T-cell (primary cell): ENCODE measurements around the gene VAMP2. TPM values are rescaled to one million over a fixed set of nuclear protein-coding genes. Genes with fewer than 3 reads are reported as not detected.

Experiments used
- ATAC-seq, 4 experiments: fragments of 200-7000 bp in 3 of 4; fragments of 150-1000 bp in 1 of 4; cut with Tn5 transposase; replicated peaks in 1 of 4; 1 replicate in 3 of 4; 2 replicates in 1 of 4; pipeline ENCODE4 v1.10.0; 2021; ENCODE audit warnings: moderate library complexity in 3 of 4, mild to moderate bottlenecking in 2 of 4, moderate number of reproducible peaks in 1 of 4
- CTCF ChIA-PET, 2 donors: fragments of 300-600 bp; sonication (Branson Sonifier 250); formaldehyde crosslinking; loops; one replicate each; lab custom pipeline; 2022; ENCODE audit warnings: antibody characterized with exemption in 2 of 2; lab: Charles Lee
- POLR2A ChIA-PET, 2 donors: fragments of 300-600 bp; sonication (Branson Sonifier 250); formaldehyde crosslinking; loops; one replicate each; lab custom pipeline; 2022; ENCODE audit warnings: antibody characterized with exemption in 2 of 2; lab: Charles Lee
- DNase-seq, 35 experiments: peaks; one replicate each; pipeline versions ENCODE4 v3.0.0 to v3.0.0-alpha.2; 2013 to 2023
- H3K27ac ChIP-seq: one replicate; pipeline ENCODE4 v1.5.1; 2013; ENCODE audit warnings: low read length
- H3K27me3 ChIP-seq, 2 experiments: replicated peaks in 1 of 2; 1 replicate in 1 of 2; 2 replicates in 1 of 2; pipeline versions ENCODE4 v1.6.1 to v1.7.0; 2013; ENCODE audit warnings: low read length in 1 of 2, mixed read lengths in 1 of 2; ENCODE audit not compliant: control insufficient read depth in 2 of 2, insufficient read depth in 2 of 2; ENCODE audit errors: extremely low read depth in 1 of 2
- H3K36me3 ChIP-seq, 2 donors: 1 replicate in 1 of 2; 2 replicates in 1 of 2; pipeline versions ENCODE4 v1.6.1 to v1.7.0; 2013; ENCODE audit warnings: low read length in 1 of 2; ENCODE audit not compliant: control insufficient read depth in 2 of 2, insufficient read depth in 1 of 2; ENCODE audit errors: extremely low read depth in 1 of 2
- H3K4me1 ChIP-seq, 2 experiments: 1 replicate in 1 of 2; 2 replicates in 1 of 2; pipeline versions ENCODE4 v1.6.1 to v1.7.0; 2013; ENCODE audit warnings: low read length in 2 of 2, mixed read lengths in 1 of 2; ENCODE audit not compliant: insufficient read depth in 2 of 2, control insufficient read depth in 1 of 2; ENCODE audit errors: extremely low read depth in 1 of 2
- H3K4me3 ChIP-seq, 2 donors: 1 replicate in 1 of 2; 2 replicates in 1 of 2; pipeline versions ENCODE4 v1.5.1 to v1.7.0; 2013; ENCODE audit warnings: mild to moderate bottlenecking in 2 of 2, low read length in 1 of 2, moderate library complexity in 1 of 2; ENCODE audit not compliant: control insufficient read depth in 1 of 2; ENCODE audit errors: extremely low read depth in 1 of 2
- H3K9me3 ChIP-seq: 2 replicates; pipeline ENCODE4 v1.7.0; 2013
- H3K27ac Mint-ChIP-seq, 2 donors: one replicate each; pipeline ENCODE4 v1.8.0; 2020 to 2021; ENCODE audit warnings: mild to moderate bottlenecking in 2 of 2, mixed read lengths in 2 of 2
- H3K27me3 Mint-ChIP-seq, 2 donors: one replicate each; pipeline ENCODE4 v1.8.0; 2021 to 2022; ENCODE audit warnings: mixed read lengths in 2 of 2
- H3K36me3 Mint-ChIP-seq: one replicate; pipeline ENCODE4 v1.8.0; 2021; ENCODE audit warnings: mixed read lengths
- H3K4me1 Mint-ChIP-seq, 3 donors: one replicate each; pipeline ENCODE4 v1.8.0; 2020 to 2022; ENCODE audit warnings: mixed read lengths in 3 of 3, mild to moderate bottlenecking in 1 of 3
- H3K4me3 Mint-ChIP-seq, 3 donors: one replicate each; pipeline ENCODE4 v1.8.0; 2020 to 2022; ENCODE audit warnings: mild to moderate bottlenecking in 3 of 3, mixed read lengths in 3 of 3, moderate library complexity in 3 of 3
- H3K9me3 Mint-ChIP-seq, 3 donors: one replicate each; pipeline ENCODE4 v1.8.0; 2020 to 2022; ENCODE audit warnings: mixed read lengths in 3 of 3
- WGBS: methylation state at CpG from one replicate; pipeline ENCODE4 v1.1.5; 2013; ENCODE audit warnings: missing lambda C conversion rate; ENCODE audit not compliant: insufficient coverage; 5-methylcytosine and 5-hydroxymethylcytosine counted together
- total RNA-seq, 35 experiments: library from RNA in 6 of 35; stranded (reverse) in 6 of 35; fragments of 120-200 nt in 1 of 35; gene quantifications; one replicate each; pipeline versions ENCODE4 v1.2.1 to v1.2.4 and lab custom pipeline; 2013 to 2026

VAMP2 gene
- total RNA-seq, 5 donors from 2014 or later (not counting 1 experiment from before 2014, with no cell fraction given) = 160 to 243 (median 186) TPM

- Histone ChIP-seq H3K4me1 (peaks cover 10 to 28% of the 10 kb centered on the region in 2 experiments), H3K27ac (peak overlapping the region; percentile 97), H3K36me3 (peaks cover 13 to 38% of the 10 kb centered on the region in 2 donors), H3K4me3 (peak overlapping the region; percentile 68 to 74), H3K27me3 (peaks cover 0 to 3% of the 10 kb centered on the region in 2 experiments), H3K9me3 (no peaks in the 10 kb centered on the region)
- ATAC-seq = peak; percentile 80 to 97 (median 94)
- H3K4me1 Mint-ChIP-seq = peaks cover 0 to 12% (median 2%) of the 10 kb centered on the region in 3 donors
- CTCF ChIA-PET = interaction anchor here (0.6 to 2.6 kb wide), 15 partner anchors 9 to 594 kb away, joined by 3 to 23 read pairs (median 5); no protein-coding TSS in a partner anchor
- no peak overlapping the region for H3K4me3 Mint-ChIP-seq
- POLR2A ChIA-PET = interaction anchor here (1.0 to 1.4 kb wide), 5 partner anchors 9 to 109 kb away, joined by 3 to 7 read pairs (median 5); partner anchors contain the start of gene CTC1 (in 1 of the 2)
- H3K9me3 Mint-ChIP-seq = no peaks in the 10 kb centered on the region
- H3K27ac Mint-ChIP-seq = no peak overlapping the region
- peak; percentile 89 to 98 (median 94) for DNase-seq
- WGBS = under 1% methylated on average over 42 of the region's 46 CpGs
- H3K27me3 Mint-ChIP-seq = no peaks in the 10 kb centered on the region
- H3K36me3 Mint-ChIP-seq = peaks cover 17% of the 10 kb centered on the region
These were observed 23.9 kb downstream of the VAMP2 start for GRCh38 chr17:8138672-8139371.

GRCh38 chr17:8138374-8138671 is 24.4 kb downstream of the VAMP2 start:
- peaks cover 0 to 7% of the 10 kb centered on the region in 2 experiments for H3K27me3 ChIP-seq
- Mint-ChIP-seq H3K9me3 (no peaks in the 10 kb centered on the region), H3K27me3 (no peaks in the 10 kb centered on the region), H3K27ac (no peak overlapping the region), H3K4me3 (no peak overlapping the region), H3K36me3 (peaks cover 14% of the 10 kb centered on the region), H3K4me1 (peaks cover 0 to 9% (median 2%) of the 10 kb centered on the region in 3 donors)
- WGBS = 0% methylated on average over 5 of the region's 7 CpGs
- ChIA-PET CTCF (interaction anchor here (0.6 to 2.6 kb wide), 17 partner anchors 10 to 595 kb away, joined by 3 to 23 read pairs (median 5); no protein-coding TSS in a partner anchor), POLR2A (interaction anchor here (0.5 to 1.2 kb wide), 7 partner anchors 8 to 907 kb away, joined by 3 to 7 read pairs (median 5); partner anchors contain the start of gene CTC1 (in 1 of the 2))
- peaks cover 11 to 33% of the 10 kb centered on the region in 2 donors for H3K36me3 ChIP-seq
- H3K4me1 ChIP-seq = peaks cover 10 to 28% of the 10 kb centered on the region in 2 experiments
- DNase-seq (no peak), ATAC-seq (peak in 2 of 4 experiments; percentile 0)
- peak overlapping the region; percentile 97 for H3K27ac ChIP-seq
- peak overlapping the region; percentile 68 to 74 for H3K4me3 ChIP-seq
- H3K9me3 ChIP-seq = no peaks in the 10 kb centered on the region

- no peaks in the 10 kb centered on the region for H3K27me3 Mint-ChIP-seq
- no peaks in the 10 kb centered on the region for H3K9me3 ChIP-seq
- peaks cover 11 to 30% of the 10 kb centered on the region in 2 donors for H3K36me3 ChIP-seq
- ChIA-PET CTCF (interaction anchor here (0.6 to 2.6 kb wide), 11 partner anchors 13 to 595 kb away, joined by 3 to 23 read pairs (median 5); partner anchors contain the start of gene TMEM107 (in 1 of the 2)), POLR2A (interaction anchor here (0.5 to 1.1 kb wide), 4 partner anchors 8 to 906 kb away, joined by 3 to 7 read pairs (median 5); no protein-coding TSS in a partner anchor)
- H3K27ac ChIP-seq = peak overlapping the region; percentile 97
- peak overlapping the region; percentile 68 to 74 for H3K4me3 ChIP-seq
- no peak overlapping the region for H3K27ac Mint-ChIP-seq
- H3K4me1 ChIP-seq = peaks cover 10 to 28% of the 10 kb centered on the region in 2 experiments
- ATAC-seq (no peak), DNase-seq (peak in 2 of 35 experiments; percentile 7 to 17)
- peaks cover 14% of the 10 kb centered on the region for H3K36me3 Mint-ChIP-seq
- H3K4me3 Mint-ChIP-seq = no peak overlapping the region
- WGBS = 36% methylated on average over 16 of the region's 21 CpGs
- H3K4me1 Mint-ChIP-seq = peaks cover 0 to 9% (median 2%) of the 10 kb centered on the region in 3 donors
- H3K9me3 Mint-ChIP-seq = no peaks in the 10 kb centered on the region
- H3K27me3 ChIP-seq = peaks cover 0 to 11% of the 10 kb centered on the region in 2 experiments
These were observed 24.9 kb downstream of the VAMP2 start for GRCh38 chr17:8137645-8138373.

- H3K4me3 ChIP-seq = no peak overlapping the region
- no peak for DNase-seq
- no peak overlapping the region for H3K27ac Mint-ChIP-seq
- WGBS = 70% methylated on average over 3 of the region's 4 CpGs
- no peaks in the 10 kb centered on the region for H3K36me3 Mint-ChIP-seq
- no peaks in the 10 kb centered on the region for H3K36me3 ChIP-seq
- H3K9me3 ChIP-seq = no peaks in the 10 kb centered on the region
- peaks cover 0 to 16% of the 10 kb centered on the region in 2 experiments for H3K27me3 ChIP-seq
- ChIA-PET POLR2A (interaction anchor here (0.6 kb wide), 4 partner anchors 15 to 180 kb away, joined by 3 to 5 read pairs (median 3); no protein-coding TSS in a partner anchor), CTCF (interaction anchor here in 1 of 2 donors (1.0 kb wide), 1 partner anchor 88 kb away, joined by 3 read pairs; no protein-coding TSS in a partner anchor)
- H3K27ac ChIP-seq = no peak overlapping the region
- H3K27me3 Mint-ChIP-seq = no peaks in the 10 kb centered on the region
- no peaks in the 10 kb centered on the region for H3K9me3 Mint-ChIP-seq
- no peak overlapping the region for H3K4me3 Mint-ChIP-seq
- H3K4me1 ChIP-seq = peaks cover 4 to 14% of the 10 kb centered on the region in 2 experiments
- ATAC-seq = no peak
- peaks cover 0 to 2% (median 0%) of the 10 kb centered on the region in 3 donors for H3K4me1 Mint-ChIP-seq
These were observed 28.8 kb downstream of the VAMP2 start for GRCh38 chr17:8133941-8134340.

GRCh38 chr17:8133399-8133798 is 29.3 kb downstream of the VAMP2 start:
- Mint-ChIP-seq H3K4me3 (no peak overlapping the region), H3K9me3 (no peaks in the 10 kb centered on the region), H3K36me3 (no peaks in the 10 kb centered on the region), H3K27me3 (no peaks in the 10 kb centered on the region), H3K4me1 (peaks cover 0 to 2% (median 0%) of the 10 kb centered on the region in 3 donors), H3K27ac (no peak overlapping the region)
- no peak overlapping the region for H3K27ac ChIP-seq
- ATAC-seq (peak in 1 of 4 experiments; percentile 6), DNase-seq (no peak)
- WGBS = 92% methylated on average over 4 of the region's 12 CpGs
- CTCF ChIA-PET = interaction anchor here in 1 of 2 donors (0.7 kb wide), 1 partner anchor 50 kb away, joined by 4 read pairs; no protein-coding TSS in a partner anchor
- H3K9me3 ChIP-seq = no peaks in the 10 kb centered on the region
- no peak overlapping the region for H3K4me3 ChIP-seq
- peaks cover 3 to 9% of the 10 kb centered on the region in 2 experiments for H3K4me1 ChIP-seq
- peaks cover 0 to 16% of the 10 kb centered on the region in 2 experiments for H3K27me3 ChIP-seq
- H3K36me3 ChIP-seq = no peaks in the 10 kb centered on the region
- POLR2A ChIA-PET = interaction anchor here in 1 of 2 donors (0.6 kb wide), 1 partner anchor 180 kb away, joined by 3 read pairs; no protein-coding TSS in a partner anchor
